Epithelial cell of proximal tubule (primary cell): ENCODE data around the gene ST6GALNAC1. TPM values are rescaled to one million over a fixed set of nuclear protein-coding genes. Genes with fewer than 3 reads are reported as not detected.

Source experiments
- DNase-seq: peaks from one replicate; pipeline ENCODE4 v3.0.0-alpha.2; 2011; ENCODE audit warnings: low read depth
- H3K4me3 ChIP-seq: 2 replicates; pipeline ENCODE4 v1.5.1; 2011; ENCODE audit warnings: low read depth, mild to moderate bottlenecking, low read length
- CTCF ChIP-seq: conservative IDR thresholded peaks from 2 replicates; pipeline ENCODE4 v1.5.1; 2012; ENCODE audit warnings: low read depth, mild to moderate bottlenecking, low read length
- total RNA-seq: library from RNA; depleted of rRNA; stranded (reverse); fragments of >200 nt; gene quantifications from 2 replicates; pipeline ENCODE4 v1.2.3, GENCODE V29; 2015

Gene ST6GALNAC1
- total RNA-seq, 1 donor from 2014 or later = 0.52 TPM

- no peak overlapping the region for H3K4me3 ChIP-seq
- TF ChIP-seq CTCF = no peak
- no peak for DNase-seq
Observed at GRCh38 chr17:76670020-76670717, 26.6 kb upstream of the ST6GALNAC1 start.

- H3K4me3 ChIP-seq = no peak overlapping the region
- no peak for DNase-seq
- TF ChIP-seq CTCF = no peak
Observed at GRCh38 chr17:76667786-76668453, 24.4 kb upstream of the ST6GALNAC1 start.

- no peak for TF ChIP-seq CTCF
- no peak for DNase-seq
- no peak overlapping the region for H3K4me3 ChIP-seq
Observed at GRCh38 chr17:76667491-76667755, 23.9 kb upstream of the ST6GALNAC1 start.

DNA sequence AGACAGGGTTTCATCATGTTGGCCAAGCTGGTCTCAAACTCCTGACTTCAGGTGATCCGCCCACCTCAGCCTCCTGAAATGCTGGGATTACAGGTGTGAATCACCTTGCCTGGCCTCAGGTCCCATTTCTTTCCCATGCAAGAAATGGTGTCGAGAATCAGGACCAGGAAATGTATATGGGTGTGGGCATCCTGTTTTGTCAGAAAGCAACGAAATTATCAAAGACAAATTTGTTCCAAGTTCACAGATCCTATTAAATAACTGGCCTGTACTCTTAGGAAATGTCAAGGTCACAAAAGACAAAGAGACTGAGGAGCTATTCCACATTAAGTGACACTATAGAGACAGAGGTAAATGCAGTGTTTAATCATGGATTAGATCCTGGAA lies 17.1 kb upstream of the ST6GALNAC1 start:
- no peak for TF ChIP-seq CTCF
- H3K4me3 ChIP-seq = no peak overlapping the region
- no peak for DNase-seq

GRCh38 chr17:76659928-76660655 lies 16.5 kb upstream of the ST6GALNAC1 start:
- H3K4me3 ChIP-seq = no peak overlapping the region
- no peak for TF ChIP-seq CTCF
- DNase-seq = no peak

GRCh38 chr17:76658242-76658662 lies 14.7 kb upstream of the ST6GALNAC1 start:
- DNase-seq = no peak
- no peak overlapping the region for H3K4me3 ChIP-seq
- TF ChIP-seq CTCF = no peak
